Nephron progenitor cell (in vitro differentiated cells): ENCODE measurements around the gene IGFBP3.

Experiments used
- DNase-seq: peaks from one replicate; pipeline ENCODE4 v3.0.0; 2021
- H3K27ac Mint-ChIP-seq: 2 replicates; pipeline ENCODE4 v1.8.0; 2021; ENCODE audit warnings: mild to moderate bottlenecking, moderate library complexity, mixed read lengths
- H3K27me3 Mint-ChIP-seq: 2 replicates; pipeline ENCODE4 v1.8.0; 2021; ENCODE audit warnings: mild to moderate bottlenecking, low read depth, mixed read lengths; ENCODE audit not compliant: poor library complexity
- H3K36me3 Mint-ChIP-seq: 2 replicates; pipeline ENCODE4 v1.8.0; 2021; ENCODE audit warnings: low read depth, mixed read lengths
- H3K4me1 Mint-ChIP-seq: 2 replicates; pipeline ENCODE4 v1.8.0; 2021; ENCODE audit warnings: mixed read lengths
- H3K4me3 Mint-ChIP-seq: 2 replicates; pipeline ENCODE4 v1.8.0; 2021; ENCODE audit warnings: mild to moderate bottlenecking, moderate library complexity, mixed read lengths
- H3K9me3 Mint-ChIP-seq: 2 replicates; pipeline ENCODE4 v1.8.0; 2021; ENCODE audit warnings: mild to moderate bottlenecking, moderate library complexity, mixed read lengths
- CTCF ChIP-seq: fragments of 200-600 bp; sonication (generic); IDR thresholded peaks from 2 replicates; pipeline ENCODE4 v1.5.0; 2021; ENCODE audit warnings: antibody characterized with exemption

The IGFBP3 gene

GRCh38 chr7:45893996-45894664, 26.9 kb downstream of the IGFBP3 start:
- H3K4me1 Mint-ChIP-seq: peaks cover 6% of the 10 kb centered on the region
- H3K4me3 Mint-ChIP-seq: no peak overlapping the region
- no peaks in the 10 kb centered on the region for H3K36me3 Mint-ChIP-seq
- TF ChIP-seq CTCF: no peak
- H3K27me3 Mint-ChIP-seq: peaks cover 58% of the 10 kb centered on the region
- no peaks in the 10 kb centered on the region for H3K9me3 Mint-ChIP-seq
- DNase-seq: no peak
- no peak overlapping the region for H3K27ac Mint-ChIP-seq

GRCh38 chr7:45893374-45893995, 27.6 kb downstream of the IGFBP3 start:
- no peak for TF ChIP-seq CTCF
- Mint-ChIP-seq H3K27me3 (peaks cover 64% of the 10 kb centered on the region), H3K4me1 (peaks cover 8% of the 10 kb centered on the region), H3K9me3 (no peaks in the 10 kb centered on the region), H3K4me3 (no peak overlapping the region), H3K36me3 (no peaks in the 10 kb centered on the region), H3K27ac (no peak overlapping the region)
- no peak for DNase-seq

- Mint-ChIP-seq H3K4me1 (peaks cover 17% of the 10 kb centered on the region), H3K27ac (no peak overlapping the region), H3K27me3 (peaks cover 73% of the 10 kb centered on the region), H3K36me3 (no peaks in the 10 kb centered on the region), H3K9me3 (no peaks in the 10 kb centered on the region), H3K4me3 (no peak overlapping the region)
- DNase-seq: no peak
- TF ChIP-seq CTCF: no peak
Observed at GRCh38 chr7:45892407-45893035, 28.6 kb downstream of the IGFBP3 start.

- Mint-ChIP-seq H3K27me3 (peaks cover 81% of the 10 kb centered on the region), H3K4me3 (no peak overlapping the region), H3K27ac (no peak overlapping the region), H3K36me3 (no peaks in the 10 kb centered on the region), H3K4me1 (peaks cover 25% of the 10 kb centered on the region), H3K9me3 (no peaks in the 10 kb centered on the region)
- no peak for TF ChIP-seq CTCF
- DNase-seq: no peak
Observed at GRCh38 chr7:45891462-45892402, 29.3 kb downstream of the IGFBP3 start.

- H3K4me3 Mint-ChIP-seq: no peak overlapping the region
- H3K9me3 Mint-ChIP-seq: no peaks in the 10 kb centered on the region
- H3K4me1 Mint-ChIP-seq: peaks cover 33% of the 10 kb centered on the region
- no peak overlapping the region for H3K27ac Mint-ChIP-seq
- H3K36me3 Mint-ChIP-seq: no peaks in the 10 kb centered on the region
- peaks cover 87% of the 10 kb centered on the region for H3K27me3 Mint-ChIP-seq
- peak; percentile 65 for TF ChIP-seq CTCF
- peak; percentile 14 for DNase-seq
Observed at GRCh38 chr7:45890902-45891461, 30.1 kb downstream of the IGFBP3 start.
